ENCODE measurements around the gene GNA14.
"Not testable (repeated sequence)": the region's sequence is repeated elsewhere in the genome, so short reads cannot be mapped to it uniquely, and the experiment has no call there.

GNA14 gene

DNA sequence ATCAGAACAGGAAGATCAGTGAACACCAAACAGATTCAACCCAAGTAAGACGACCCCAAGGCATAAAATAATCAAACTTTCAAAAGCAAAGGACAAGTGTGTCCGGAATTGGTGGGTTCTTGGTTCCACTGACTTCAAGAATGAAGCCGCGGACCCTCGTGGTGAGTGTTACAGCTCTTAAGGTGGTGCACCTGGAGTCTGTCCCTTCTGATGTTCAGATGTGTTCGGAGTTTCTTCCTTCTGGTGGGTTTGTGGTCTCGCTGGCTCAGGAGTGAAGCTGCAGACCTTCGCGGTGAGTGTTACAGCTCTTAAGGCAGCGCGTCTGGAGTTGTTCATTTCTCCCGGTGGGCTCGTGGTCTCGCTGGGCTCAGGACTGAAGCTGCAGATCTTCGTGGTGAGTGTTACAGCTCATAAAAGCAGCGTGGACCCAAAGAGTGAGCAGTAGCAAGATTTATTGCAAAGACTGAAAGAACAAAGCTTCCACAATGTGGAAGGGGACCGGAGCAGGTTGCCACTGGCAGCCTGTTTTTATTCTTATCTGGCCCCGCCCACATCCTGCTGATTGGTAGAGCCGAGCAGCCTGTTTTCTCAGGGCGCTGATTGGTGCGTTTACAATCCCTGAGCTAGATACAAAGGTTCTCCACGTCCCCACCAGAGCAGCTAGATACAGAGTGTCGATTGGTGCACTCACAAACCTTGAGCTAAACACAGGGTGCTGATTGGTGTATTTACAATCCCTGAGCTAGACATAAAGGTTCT lies 158.5 kb downstream of the GNA14 start:
- not testable (repeated sequence) for DNase-seq (ENCODE audit: low spot score)

DNA sequence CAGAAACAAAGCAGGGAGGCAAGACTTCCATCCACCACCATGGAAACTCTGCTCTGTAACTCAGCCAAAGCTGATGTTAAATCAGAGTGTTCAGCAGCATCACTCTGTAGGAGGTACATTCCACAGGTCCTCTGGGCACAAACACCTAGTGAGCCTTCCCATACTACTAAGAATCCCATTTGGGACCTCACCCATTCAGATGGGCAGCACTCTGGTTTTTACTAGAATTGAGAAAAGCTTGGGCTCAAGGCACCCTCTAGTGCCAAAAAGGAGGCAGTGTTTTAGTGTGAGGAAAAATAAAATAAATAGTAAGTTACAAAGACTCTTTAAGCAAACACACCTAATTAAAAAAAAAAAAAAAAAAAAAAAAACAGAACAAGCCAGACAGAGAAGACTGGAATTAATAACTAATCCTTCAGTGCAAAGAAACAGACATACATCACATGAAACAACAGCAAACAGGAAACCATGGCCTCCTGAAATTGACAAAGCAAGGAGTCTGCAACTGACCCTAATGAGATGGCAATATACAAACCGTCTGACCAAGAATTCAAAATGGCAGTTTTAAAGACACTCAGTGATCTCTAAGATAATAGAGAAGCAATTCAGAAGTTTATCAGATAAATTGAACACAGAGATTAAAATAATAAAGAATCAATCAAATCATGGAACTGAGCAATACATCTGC lies 159.5 kb downstream of the GNA14 start:
- peak; percentile 26 for DNase-seq (ENCODE audit: low spot score)

DNA sequence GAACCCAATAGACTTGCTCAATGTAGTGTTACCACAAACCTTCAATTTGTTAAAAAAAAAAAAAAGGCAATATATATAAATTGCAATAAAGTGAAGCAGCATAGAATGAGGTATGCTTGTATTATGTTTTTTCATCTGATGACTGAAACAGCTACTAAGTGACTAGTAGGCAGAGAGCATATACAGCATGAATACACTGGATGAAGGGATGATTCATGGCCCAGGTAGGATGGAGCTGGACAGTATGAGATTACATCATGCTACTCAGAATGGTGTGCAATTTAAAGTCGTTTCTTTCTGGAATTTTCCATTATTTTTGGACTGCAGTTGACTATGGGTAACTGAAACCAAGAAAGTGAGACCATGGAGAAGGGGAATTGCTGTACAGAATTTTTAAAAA lies 161.2 kb downstream of the GNA14 start:
- DNase-seq (ENCODE audit: low spot score): no peak

DNA sequence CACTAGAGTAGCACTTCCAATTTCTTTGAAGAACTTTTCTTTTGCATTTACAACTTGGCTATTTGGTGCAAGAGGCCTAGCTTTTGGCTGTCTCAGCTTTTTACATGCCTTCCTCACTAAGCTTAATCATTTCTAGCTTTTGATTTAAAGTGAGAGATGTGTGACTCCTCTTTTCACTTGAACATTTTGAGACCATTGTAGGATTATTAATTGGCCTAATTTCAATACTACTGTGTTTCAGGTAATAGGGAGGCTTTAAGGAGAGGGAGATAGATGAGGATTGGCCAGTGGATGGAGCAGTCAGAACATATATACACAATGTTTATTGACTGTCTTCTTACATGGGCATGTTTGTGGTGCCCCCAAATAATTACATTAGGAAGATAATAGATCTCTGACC lies 161.7 kb downstream of the GNA14 start:
- DNase-seq (ENCODE audit: low spot score): no peak

DNA sequence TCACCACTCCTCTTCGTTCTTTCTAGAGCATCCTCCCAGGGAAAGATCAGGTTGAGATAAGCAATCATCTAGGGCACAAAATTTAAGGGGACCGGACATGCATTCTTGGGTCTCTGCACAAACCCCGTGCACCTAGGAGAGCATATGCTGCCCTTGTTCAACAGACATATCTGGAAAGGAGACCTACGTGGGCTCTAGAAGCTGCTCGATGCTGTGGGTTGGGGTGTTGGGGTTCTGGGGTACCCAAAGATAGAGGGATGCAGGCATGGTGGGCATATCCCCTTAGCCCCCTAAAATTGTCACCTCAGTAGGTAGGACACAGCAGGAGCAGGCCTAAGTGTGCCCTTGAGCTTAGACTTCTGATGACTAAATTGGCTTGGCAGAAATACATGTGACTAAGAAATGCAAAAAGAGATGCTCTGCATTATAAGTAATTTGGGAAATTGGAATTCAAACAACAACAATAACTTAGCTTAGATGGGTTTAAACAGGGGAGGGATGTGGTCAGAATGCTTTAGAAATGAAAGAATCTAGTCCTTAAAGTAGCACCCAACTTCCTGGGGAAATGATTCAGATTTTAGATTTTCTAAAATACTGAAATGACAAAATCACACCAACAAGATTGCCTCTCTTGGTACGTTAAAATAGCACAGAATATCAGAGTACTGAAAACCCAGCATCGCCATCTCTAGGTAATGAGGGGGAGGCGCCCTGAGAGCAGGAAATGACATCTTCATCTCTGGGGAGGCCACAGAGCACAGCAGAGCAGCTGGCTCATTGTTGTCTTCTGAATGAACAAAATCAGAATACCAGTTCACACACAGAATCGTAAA lies 172.3 kb downstream of the GNA14 start:
- peak; percentile 83 for DNase-seq (ENCODE audit: low spot score)

DNA sequence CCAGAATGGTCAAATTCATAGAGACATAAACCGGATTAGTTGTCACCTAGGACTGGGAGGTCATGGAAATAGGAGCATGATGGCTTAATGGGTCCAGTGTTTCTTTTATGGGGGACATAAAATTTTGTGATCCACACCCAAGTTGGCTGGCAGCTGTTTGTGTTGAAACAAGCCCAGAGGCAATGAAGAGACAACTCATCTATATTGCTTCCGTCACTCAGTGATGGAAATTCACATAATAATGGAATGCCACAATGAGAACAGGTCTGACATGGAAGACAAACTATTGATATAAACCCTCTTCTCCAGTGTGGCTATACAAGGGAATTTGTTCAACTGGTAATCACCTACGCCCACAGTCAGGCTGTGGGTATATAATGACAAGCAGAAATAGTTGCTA lies 173.2 kb downstream of the GNA14 start:
- DNase-seq (ENCODE audit: low spot score): no peak

DNA sequence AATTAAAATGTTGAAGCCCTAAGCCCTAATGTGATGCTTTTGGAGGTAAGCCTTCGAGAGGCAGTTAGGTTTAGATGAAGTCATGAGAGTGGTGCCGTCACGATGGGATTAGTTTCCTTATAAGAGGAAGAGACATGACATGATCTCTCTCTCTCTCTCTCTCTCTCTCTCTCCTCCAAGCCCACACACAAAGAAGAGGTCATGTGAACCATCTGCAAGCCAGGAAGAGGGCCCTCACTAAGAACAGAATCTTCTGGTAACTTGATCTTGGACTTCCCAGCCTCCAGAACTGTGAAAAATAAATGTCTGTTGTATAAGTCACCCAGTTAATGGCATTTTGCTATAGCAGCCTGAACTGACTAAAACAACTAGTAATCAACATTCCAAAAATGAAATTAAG lies 175.5 kb downstream of the GNA14 start:
- no peak for DNase-seq (ENCODE audit: low spot score)

DNA sequence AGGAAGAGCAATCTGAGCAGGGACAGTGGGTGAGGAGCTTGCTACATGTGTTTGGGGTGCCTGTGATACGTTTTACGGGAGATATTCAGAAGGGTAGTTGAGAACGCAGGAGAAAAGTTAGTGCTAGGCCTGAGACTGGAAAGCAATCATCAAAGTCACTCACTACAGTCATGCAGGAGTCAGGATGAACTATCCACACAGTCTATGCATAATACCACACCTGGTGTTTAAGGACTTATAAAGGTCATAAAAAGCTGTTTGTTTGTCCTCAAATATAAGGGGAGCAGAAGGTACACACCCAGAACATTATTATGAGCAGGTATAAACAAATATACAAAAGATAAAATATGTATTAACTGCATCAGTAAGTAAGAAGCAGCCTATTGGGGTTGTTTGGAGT lies 176.6 kb downstream of the GNA14 start:
- DNase-seq (ENCODE audit: low spot score): no peak

DNA sequence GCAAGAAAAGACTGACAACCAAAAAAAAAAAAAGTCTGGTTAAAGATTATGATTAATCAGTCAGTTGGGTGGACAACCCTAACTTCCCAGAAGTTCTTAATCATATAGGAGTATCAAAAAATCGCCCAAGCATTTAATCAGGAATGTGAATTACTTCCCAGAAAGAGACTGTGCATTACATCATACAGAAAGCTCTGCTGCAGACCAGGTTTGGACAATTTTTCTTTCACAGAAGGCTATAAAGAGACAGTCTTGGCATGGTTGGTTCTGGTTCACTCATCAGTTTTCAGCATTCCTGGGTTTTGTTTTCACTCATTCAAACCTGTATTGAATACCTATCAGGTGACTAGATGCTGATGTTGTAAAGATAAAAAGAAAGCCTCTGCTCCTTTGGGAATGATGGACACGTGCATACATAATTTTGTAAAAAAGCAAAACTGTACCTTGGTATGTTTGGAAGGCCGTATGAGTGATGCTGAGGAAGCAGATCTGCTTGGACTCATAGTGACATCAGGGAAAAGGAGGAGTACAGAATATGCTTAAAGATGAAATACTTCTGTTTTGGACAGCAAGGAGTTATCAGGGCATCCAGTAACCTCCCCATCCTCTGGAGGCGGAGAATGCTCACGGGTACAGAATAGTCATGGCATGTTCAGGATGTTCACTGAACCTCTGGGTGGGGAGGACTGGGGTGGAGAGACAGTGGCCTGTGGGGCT lies 178.4 kb downstream of the GNA14 start:
- no peak for DNase-seq (ENCODE audit: low spot score)

DNA sequence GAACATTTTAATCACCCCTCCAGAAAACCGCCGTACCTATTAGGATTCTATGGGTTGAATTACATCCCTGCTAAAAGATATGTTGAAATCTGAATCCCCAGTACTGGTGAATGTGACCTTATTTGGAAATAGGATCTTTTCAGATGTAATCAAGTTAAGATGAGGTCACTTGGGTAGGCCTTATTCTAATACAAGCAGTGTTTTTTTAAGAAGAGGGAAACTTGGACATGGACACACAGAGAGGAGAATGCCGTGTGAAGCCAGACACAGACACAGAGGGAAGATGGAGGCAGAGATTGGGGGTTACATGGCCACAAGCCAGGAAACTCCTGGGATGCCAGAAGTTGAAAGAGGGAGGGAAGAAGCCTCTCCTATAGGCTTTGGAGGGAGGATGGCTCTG lies 183.5 kb downstream of the GNA14 start:
- DNase-seq (ENCODE audit: low spot score): no peak

DNA sequence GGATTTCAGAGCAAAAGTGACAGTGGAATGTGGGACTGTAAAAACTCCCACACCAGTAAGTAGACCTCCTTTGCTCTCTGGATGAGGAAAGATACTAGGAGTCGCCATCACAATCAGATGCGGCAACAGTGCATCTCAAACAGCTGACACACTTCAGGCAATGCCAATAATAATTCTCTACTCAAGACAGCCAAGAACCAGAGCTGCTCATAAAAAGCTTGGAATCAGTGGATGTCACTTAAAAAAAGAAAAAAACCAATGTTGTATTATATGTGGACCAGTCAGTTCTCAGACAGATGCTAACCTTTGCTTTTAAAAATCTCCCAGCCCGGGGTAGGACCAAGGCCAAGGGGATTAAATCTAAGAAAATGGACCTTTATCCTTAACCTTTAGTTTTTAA lies 185.0 kb downstream of the GNA14 start:
- DNase-seq (ENCODE audit: low spot score): no peak

DNA sequence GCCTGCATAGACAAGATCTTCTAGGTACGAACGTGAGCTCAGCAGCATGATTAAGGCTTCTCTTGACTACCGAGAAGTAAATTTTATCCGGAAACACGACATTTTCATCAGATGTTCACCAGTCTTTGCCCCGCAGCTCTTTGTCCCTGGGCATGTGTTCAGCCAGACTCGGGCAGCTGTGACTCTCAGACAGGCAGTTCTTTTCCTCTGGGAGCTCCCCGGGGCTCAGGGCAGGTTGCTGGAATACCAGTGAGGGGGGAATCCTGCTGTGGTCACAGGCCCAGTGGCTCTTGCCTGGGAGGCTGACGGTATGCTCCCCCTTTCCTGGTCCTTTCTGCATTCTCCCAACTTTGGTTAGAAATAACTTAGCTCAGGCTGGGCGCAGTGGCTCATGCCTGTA lies 186.1 kb downstream of the GNA14 start:
- no peak for DNase-seq (ENCODE audit: low spot score)

DNA sequence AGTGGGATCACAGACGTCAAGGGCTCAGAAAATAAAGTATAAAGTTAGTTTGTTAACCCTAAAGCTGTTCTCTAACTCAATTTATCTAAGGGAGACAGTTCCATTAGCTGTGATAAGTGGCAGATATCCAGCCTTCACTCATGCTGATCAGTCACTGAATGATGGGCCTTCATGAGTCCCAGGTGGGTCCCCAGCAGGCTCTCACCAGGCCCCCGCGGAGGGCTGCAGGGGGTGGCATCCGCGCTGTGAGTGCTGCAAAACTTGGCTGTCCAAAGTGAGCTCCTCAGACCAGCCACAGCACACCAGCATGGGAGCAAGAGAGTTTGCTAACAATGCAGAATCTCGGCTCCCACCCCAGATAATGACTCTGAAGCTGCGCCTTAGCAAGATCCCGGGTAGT lies 187.2 kb downstream of the GNA14 start:
- DNase-seq (ENCODE audit: low spot score): no peak

DNA sequence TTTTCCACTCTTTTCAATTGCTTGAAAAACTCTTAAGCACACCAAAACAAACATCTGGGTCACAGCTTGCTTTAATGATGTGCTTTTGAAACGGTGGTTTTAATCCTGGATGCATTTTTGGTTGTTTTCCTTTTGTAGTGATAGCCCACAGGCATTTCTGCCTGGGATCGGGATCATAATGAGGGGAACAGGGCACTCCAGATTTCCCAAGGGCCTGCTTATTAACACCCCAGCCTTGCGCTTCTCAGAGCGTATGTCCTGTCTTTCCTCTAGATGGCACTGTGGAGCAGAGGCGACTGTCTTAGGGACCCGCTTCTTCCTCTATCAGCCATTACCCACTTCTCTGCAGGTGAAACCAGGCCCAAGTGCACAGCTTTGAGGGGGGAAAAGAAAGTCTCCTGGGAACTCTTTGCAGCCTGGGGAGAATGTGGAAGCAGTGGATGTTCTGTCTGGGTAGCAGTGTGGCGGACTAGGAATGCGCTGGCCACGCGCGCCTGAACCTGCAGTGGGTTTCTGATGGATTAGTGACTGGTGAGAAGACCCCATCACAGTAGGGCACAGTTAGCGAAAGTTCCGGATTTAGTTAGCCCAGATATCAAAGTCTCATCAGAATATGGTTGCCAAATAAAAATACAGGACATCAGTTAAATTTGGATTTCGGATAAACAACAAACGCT lies 190.1 kb downstream of the GNA14 start:
- peak; percentile 71 for DNase-seq (ENCODE audit: low spot score)

DNA sequence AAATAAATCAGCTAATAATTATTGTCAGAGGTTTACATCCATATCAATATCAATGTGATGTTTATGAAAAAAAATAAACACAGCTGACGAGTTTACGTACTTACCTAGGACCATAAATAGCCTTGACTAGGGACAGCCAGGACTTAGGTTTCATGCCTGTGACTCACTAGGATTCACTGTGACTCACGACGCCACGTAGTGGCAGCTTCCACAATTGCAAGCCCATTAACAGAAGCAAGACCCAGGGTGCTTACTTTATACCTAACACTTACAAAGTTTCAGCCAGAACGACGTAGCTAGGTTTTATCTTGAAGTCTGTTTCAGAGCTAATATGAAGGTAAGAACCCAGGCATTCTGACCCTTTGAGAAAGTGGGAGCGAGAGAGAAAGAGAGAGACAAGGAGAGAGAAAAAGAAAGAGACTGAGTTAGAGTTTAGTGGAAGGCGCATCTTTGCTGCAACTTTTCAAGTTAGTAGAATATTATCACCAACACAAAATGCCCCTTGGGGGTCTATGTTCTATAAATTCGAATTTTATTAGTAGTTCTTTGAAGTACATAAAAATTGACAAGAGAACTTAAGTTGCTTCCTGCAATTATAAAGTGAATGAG lies 191.2 kb downstream of the GNA14 start:
- peak; percentile 88 for DNase-seq (ENCODE audit: low spot score)

DNA sequence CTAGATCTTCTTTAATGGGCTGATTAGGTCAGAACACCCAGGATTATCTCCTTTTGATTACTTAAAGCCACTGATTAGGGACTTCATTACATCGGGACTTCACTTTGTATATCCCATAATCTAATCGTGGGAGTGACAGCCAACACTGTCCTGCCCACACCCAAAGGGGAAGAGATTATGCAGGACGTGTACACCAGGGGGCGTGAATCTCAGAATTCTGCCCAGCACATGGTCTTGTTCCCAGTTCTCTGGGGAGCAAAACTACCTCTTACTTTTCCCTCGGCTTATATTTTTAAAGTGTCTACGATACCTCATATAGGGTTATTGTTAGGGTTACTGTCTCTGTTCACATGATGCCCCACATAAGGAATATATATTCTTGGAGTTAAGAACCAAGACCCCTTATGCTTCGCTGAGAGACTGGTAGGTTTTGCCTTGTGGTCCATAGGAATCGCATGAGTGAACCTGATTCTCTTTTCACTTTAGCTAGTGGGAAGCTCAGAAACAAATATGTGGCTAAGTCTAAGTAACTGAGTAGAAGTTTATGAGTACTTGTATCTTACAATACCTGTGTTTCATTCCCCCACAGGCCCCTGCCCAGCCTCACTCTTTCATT lies 192.7 kb downstream of the GNA14 start:
- no peak for DNase-seq (ENCODE audit: low spot score)

DNA sequence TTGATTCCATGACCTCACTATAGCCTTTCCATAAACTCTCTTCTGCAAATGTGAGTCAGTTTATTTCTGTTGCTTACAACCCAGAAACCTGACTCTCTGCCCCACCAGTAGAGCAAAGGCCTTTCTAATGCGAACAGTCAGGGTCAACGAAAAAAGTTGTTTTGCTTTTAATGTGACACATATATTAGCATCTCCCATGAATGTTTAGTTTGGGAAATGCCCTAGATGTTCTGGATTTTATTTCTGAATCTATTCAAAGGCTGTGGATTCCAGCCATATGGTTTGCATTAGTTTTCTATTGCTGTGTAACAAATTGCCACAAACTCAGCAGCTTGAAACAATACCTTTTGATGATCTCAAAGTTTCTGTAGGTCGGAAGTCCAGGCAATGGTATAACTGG lies 193.5 kb downstream of the GNA14 start:
- DNase-seq (ENCODE audit: low spot score): no peak

DNA sequence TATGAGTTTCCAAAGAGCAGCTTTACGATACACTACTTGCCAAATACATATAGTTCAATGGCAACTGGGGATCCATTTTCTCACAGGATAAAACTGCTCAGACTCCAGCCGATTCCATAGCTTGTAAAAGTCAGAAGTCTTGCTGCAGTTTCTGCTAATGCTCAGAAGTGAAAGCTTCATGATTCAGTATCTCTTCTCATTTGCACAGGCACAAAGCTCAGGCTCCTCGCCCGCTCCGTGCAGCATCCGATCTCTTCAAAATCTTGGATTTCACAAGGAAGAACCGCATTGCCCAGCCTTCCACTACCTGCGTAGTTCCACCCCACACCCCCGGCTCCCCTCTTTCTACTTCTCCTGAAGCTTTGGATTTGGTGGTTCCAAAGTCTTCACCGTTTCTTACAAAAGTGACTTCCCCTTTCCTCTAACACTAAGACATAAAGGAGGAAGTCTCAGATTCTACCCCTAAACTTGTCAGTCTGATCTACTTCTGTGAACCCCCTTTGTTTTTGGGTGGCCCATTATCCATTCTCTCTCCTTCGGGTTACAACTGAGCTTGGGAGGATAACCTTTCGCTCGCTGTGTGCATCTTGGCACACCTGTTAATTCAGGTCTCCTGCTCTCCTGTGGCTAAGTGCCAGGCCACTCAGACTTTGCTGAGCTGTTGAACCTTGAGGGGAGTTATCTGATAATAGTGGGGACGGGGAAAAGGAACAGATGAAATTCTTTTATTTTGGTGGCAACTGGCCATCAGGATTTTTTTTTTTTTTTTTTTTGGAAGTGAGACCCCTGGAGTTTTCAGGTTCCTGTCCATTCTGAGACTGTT lies 194.1 kb downstream of the GNA14 start:
- no peak for DNase-seq (ENCODE audit: low spot score)

DNA sequence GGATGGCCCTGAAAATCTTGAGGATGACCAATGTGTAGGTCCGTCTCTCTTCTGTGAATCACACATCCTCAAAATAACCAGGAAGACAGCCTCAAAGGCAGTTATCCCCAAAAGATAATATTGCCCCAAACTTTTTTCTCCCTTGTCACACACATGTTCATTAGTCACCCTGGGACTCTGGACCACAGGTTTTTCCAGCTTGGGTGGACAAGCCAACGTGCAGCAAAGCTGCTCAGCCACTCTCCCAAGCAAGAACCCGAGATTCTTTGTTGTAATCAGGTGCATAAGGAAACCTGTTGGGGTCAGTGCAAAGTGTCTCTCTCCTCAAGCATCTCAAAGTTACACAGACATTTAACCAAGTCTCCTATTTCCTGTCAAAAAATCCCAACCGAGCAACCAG lies 196.6 kb downstream of the GNA14 start:
- no peak for DNase-seq (ENCODE audit: low spot score)

DNA sequence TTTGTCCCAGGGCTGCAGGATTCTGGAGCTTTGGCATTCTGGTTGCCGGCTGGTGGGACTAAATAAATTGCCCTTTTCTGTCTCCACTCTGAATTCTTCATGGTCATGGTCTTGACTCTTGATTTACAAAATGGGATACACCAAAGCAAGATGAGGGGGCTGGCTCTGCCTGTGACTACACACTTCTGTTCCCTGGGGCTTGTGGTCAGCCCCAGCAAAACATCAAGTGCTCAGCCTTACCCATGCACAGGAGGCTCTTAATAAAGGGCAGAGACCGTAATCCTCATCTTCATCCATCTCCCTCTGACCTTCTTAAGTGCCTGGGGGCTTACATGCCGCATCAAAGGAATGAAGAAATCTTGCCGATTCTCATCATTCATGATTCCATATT lies 198.0 kb downstream of the GNA14 start:
- DNase-seq (ENCODE audit: low spot score): no peak
